ENCODE results near the gene TFAP2C. TPM values are rescaled to one million over a fixed set of nuclear protein-coding genes. Genes with fewer than 3 reads are reported as not detected.

Gene TFAP2C
- total RNA-seq (1 to 10 TPM in 4 of 7 donors, under 1 TPM in 3; 0.23 to 7.7 (median 1.1) TPM), polyA plus RNA-seq (under 1 TPM; 0.18 TPM)
- long read RNA-seq, donor 1 = 0 reads
- long read RNA-seq, donor 2 = 0 reads
- long read RNA-seq, donor 3, partial matches to known transcripts = 1 of 1 reads
- long read RNA-seq, donor 3, other reads (novel, unspliced or antisense) = 0 of 1 reads

GRCh38 chr20:56628873-56629463 lies at the start of gene TFAP2C:
TSS of gene TFAP2C (plus strand) at chr20:56629306. CDS start at chr20:56629545, 239 bp downstream.
- peak; percentile 9 to 46 (median 23) for DNase-seq
- intact Hi-C loops (cut with DNase I) = no loop called here
- Histone ChIP-seq H3K36me3 (no peaks in the 10 kb centered on the region), H3K27me3 (no peaks in the 10 kb centered on the region), H3K27ac (no peak within 1 kb of the TSS), H3K4me1 (ENCODE audit: insufficient read depth) (peaks cover 7% of the 10 kb centered on the region), H3K4me3 (peak within 1 kb of the TSS; percentile 30), H3K9me3 (no peaks in the 10 kb centered on the region)
- WGBS, 3 donors = 0 to 2% (median 1%) methylated on average over 50 to 62 of the region's 62 CpGs
- TF ChIP-seq POLR2A (IDR thresholded peaks at IDR 0.05) (no peak), CTCF (IDR thresholded peaks at IDR 0.05) (no peak), EP300 (IDR thresholded peaks at IDR 0.05) (no peak)

GRCh38 chr20:56580226-56580625 lies 48.9 kb upstream of the TFAP2C start:
- Histone ChIP-seq H3K4me1 (ENCODE audit: insufficient read depth) (no peaks in the 10 kb centered on the region), H3K36me3 (no peaks in the 10 kb centered on the region), H3K4me3 (no peak overlapping the region), H3K27me3 (no peaks in the 10 kb centered on the region), H3K9me3 (no peaks in the 10 kb centered on the region), H3K27ac (no peak overlapping the region)
- TF ChIP-seq EP300 (IDR thresholded peaks at IDR 0.05) (no peak), POLR2A (IDR thresholded peaks at IDR 0.05) (no peak), CTCF (IDR thresholded peaks at IDR 0.05) (no peak)
- 85 to 87% (median 86%) methylated on average over 12 of the region's 12 CpGs for WGBS, 3 donors
- intact Hi-C loops (cut with DNase I) = no loop called here
- DNase-seq = no peak

- WGBS, 3 donors = 46 to 64% (median 53%) methylated on average over 2 of the region's 2 CpGs
- Histone ChIP-seq H3K4me3 (no peak overlapping the region), H3K27ac (no peak overlapping the region), H3K36me3 (no peaks in the 10 kb centered on the region), H3K4me1 (ENCODE audit: insufficient read depth) (no peaks in the 10 kb centered on the region), H3K27me3 (no peaks in the 10 kb centered on the region), H3K9me3 (no peaks in the 10 kb centered on the region)
- intact Hi-C loops (cut with DNase I) = no loop called here
- TF ChIP-seq CTCF (IDR thresholded peaks at IDR 0.05) (no peak), POLR2A (IDR thresholded peaks at IDR 0.05) (no peak), EP300 (IDR thresholded peaks at IDR 0.05) (no peak)
- no peak for DNase-seq
These were observed 47.4 kb upstream of the TFAP2C start for GRCh38 chr20:56581701-56582100.

GRCh38 chr20:56582542-56582941 lies 46.6 kb upstream of the TFAP2C start:
- TF ChIP-seq EP300 (IDR thresholded peaks at IDR 0.05) = no peak
- TF ChIP-seq POLR2A (IDR thresholded peaks at IDR 0.05) = no peak
- TF ChIP-seq CTCF (IDR thresholded peaks at IDR 0.05) = no peak
- Histone ChIP-seq H3K4me1 (ENCODE audit: insufficient read depth) (no peaks in the 10 kb centered on the region), H3K27ac (no peak overlapping the region), H3K9me3 (no peaks in the 10 kb centered on the region), H3K27me3 (no peaks in the 10 kb centered on the region), H3K36me3 (no peaks in the 10 kb centered on the region), H3K4me3 (no peak overlapping the region)
- 53 to 71% (median 57%) methylated on average over 4 of the region's 4 CpGs for WGBS, 3 donors
- no peak for DNase-seq
- intact Hi-C loops (cut with DNase I) = no loop called here
